ENCODE measurements around the gene MYD88. TPM values are rescaled to one million over a fixed set of nuclear protein-coding genes. Genes with fewer than 3 reads are reported as not detected.

MYD88 gene
- total and polyA plus RNA-seq, 9 of the 15 experiments (the other 6 are each of a cell fraction or from before 2014, with no cell fraction given): 3.2 to 47.3 (median 27.6) TPM

- TF ChIP-seq RREB1 (CRISPR knock-in tag; IDR thresholded peaks at IDR 0.05): no peak
- no peak for TF ChIP-seq HOMEZ (CRISPR knock-in tag; IDR thresholded peaks at IDR 0.05)
- no peak for TF ChIP-seq BRCA1 (IDR thresholded peaks at IDR 0.05)
- 0 out of 2 replicates have a peak, but pooled peaks have one; percentile 64 for TF ChIP-seq BRCA1 (CRISPR knock-in tag; IDR thresholded peaks at IDR 0.05)
- TF ChIP-seq MBD1 (CRISPR knock-in tag; IDR thresholded peaks at IDR 0.05): no peak
- no peak for TF ChIP-seq CEBPG (CRISPR knock-in tag; IDR thresholded peaks at IDR 0.05)
- no peak for TF ChIP-seq CEBPG (tag; conservative IDR thresholded peaks at IDR 0.05 in 1 of 2, IDR thresholded peaks at IDR 0.05 in 1 of 2)
- no TSS peak for BruUV-seq (replicated peaks)
- FAIRE-seq: no peak
- Histone ChIP-seq H3K79me2 (ENCODE audit: control insufficient read depth, insufficient read depth, low read length) (peaks cover 28% of the 10 kb centered on the region), H3K9ac (ENCODE audit: insufficient read depth in 1 of 2, low read depth in 2 of 2, low read length in 2 of 2) (peak overlapping the region in 1 of 2 experiments; percentile 5; a peak in 1 of 4 replicates), H3K4me2 (ENCODE audit: insufficient read depth, low read length) (no peak overlapping the region), H3K9me1 (ENCODE audit: control insufficient read depth, insufficient read depth, low read length) (no peaks in the 10 kb centered on the region), H2AFZ (ENCODE audit: low read depth, low read length) (no peak overlapping the region), H4K20me1 (replicated peaks; ENCODE audit: control insufficient read depth, insufficient read depth, low read length) (no peaks in the 10 kb centered on the region), H3K27me3 (ENCODE audit: control insufficient read depth in 2 of 2, insufficient read depth in 2 of 2, low read length in 2 of 2) (no peaks in the 10 kb centered on the region; a peak in 1 of 5 replicates), H3K36me3 (ENCODE audit: control insufficient read depth, insufficient read depth, low read length) (peaks cover 26% of the 10 kb centered on the region; the same call in 2 of the 3 replicates), H3K4me1 (replicated peaks in 1 of 2; ENCODE audit: control insufficient read depth in 2 of 2, insufficient read depth in 2 of 2, low read length in 2 of 2) (peaks cover 17 to 35% of the 10 kb centered on the region in 2 experiments; a peak in 4 of 5 replicates), H3K4me3 (no peak overlapping the region), H3K27ac (ENCODE audit: extremely low read depth, low read depth, low read length) (no peak overlapping the region), H3K9me3 (replicated peaks; ENCODE audit: control insufficient read depth, insufficient read depth, low read depth, low read length) (no peaks in the 10 kb centered on the region)
- intact Hi-C loops (cut with micrococcal nuclease) (no loop called here), in situ Hi-C loops (cut with MboI) (no loop called here)
- ChIA-PET CTCF (ENCODE audit: low intra/inter-chr PET ratio) (no interaction called here), POLR2A (interaction anchor here (1.0 to 3.7 kb wide), 5 partner anchors 12 to 25 kb away, joined by 3 to 17 read pairs (median 9); partner anchors contain the start of gene OXSR1)
- no peak for DNase-seq (ENCODE audit: extremely low read depth in 1 of 4, low spot score in 3 of 4)
- ATAC-seq: no peak
- 74% methylated on average over 7 of the region's 7 CpGs for WGBS (ENCODE audit: insufficient coverage, low coverage, missing lambda C conversion rate)
Observed at GRCh38 chr3:38141173-38141951, 2.9 kb downstream of the MYD88 start.
